Measurements from ENCODE around the gene IL3. TPM values are rescaled to one million over a fixed set of nuclear protein-coding genes. Genes with fewer than 3 reads are reported as not detected.

IL3 gene
- total and polyA plus RNA-seq, 9 donors = not detected

DNA sequence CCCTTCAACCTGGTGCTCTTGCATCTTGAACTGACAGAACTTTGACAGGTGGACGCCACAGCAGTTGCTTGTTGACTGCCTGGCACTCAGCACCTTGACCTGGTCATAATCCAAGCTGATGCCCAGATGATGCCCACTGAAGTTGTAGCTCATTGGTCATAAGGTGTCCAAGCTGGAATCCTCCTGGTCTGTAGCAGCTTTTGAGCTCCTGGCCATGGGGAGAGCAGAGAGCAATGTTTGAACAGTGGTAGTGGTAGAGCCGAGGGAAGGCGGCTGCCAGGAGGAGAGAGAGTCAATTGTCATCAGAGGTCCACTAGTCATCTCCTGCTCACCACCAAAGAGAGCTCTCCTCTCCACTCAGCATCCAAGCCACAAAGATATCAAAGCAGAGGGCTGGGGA, 36.4 kb downstream of the IL3 start:
- intact Hi-C loops (cut with DNase I) = no loop called here
- 82 to 91% (median 89%) methylated on average over 3 of the region's 3 CpGs for WGBS, 3 donors

DNA sequence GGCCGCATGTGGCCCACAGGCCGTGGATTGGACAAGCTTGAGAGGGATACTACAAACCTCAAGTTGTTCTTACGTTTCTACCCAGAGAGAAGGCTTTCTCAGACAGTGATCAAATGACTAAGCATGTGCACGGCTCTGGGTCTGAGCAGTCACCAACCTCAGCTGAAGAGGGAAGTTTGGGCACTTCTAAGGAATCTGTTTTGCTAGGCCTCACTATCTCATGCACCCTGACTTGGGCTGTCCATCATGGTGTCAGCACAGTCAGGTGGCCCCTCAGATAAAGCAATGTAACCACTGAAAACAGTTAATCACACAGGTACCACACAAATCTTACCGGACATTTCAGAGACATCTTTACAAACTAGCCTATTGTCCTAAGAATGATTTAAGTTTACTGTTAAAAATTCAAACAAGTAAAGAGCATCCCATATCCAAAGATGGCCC, 37.7 kb downstream of the IL3 start:
- no peaks in the 10 kb centered on the region for H3K4me1 ChIP-seq (ENCODE audit: insufficient read depth)
- H3K27me3 ChIP-seq = no peaks in the 10 kb centered on the region
- no peaks in the 10 kb centered on the region for H3K9me3 ChIP-seq
- H3K4me3 ChIP-seq = no peak overlapping the region
- 75 to 76% (median 75%) methylated on average over 5 of the region's 5 CpGs for WGBS, 3 donors
- intact Hi-C loops (cut with DNase I) = no loop called here
- no peak for DNase-seq
- H3K36me3 ChIP-seq = no peaks in the 10 kb centered on the region
- no peak overlapping the region for H3K27ac ChIP-seq
- TF ChIP-seq, protein P1, sequence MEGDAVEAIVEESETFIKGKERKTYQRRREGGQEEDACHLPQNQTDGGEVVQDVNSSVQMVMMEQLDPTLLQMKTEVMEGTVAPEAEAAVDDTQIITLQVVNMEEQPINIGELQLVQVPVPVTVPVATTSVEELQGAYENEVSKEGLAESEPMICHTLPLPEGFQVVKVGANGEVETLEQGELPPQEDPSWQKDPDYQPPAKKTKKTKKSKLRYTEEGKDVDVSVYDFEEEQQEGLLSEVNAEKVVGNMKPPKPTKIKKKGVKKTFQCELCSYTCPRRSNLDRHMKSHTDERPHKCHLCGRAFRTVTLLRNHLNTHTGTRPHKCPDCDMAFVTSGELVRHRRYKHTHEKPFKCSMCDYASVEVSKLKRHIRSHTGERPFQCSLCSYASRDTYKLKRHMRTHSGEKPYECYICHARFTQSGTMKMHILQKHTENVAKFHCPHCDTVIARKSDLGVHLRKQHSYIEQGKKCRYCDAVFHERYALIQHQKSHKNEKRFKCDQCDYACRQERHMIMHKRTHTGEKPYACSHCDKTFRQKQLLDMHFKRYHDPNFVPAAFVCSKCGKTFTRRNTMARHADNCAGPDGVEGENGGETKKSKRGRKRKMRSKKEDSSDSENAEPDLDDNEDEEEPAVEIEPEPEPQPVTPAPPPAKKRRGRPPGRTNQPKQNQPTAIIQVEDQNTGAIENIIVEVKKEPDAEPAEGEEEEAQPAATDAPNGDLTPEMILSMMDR (IDR thresholded peaks at IDR 0.05) = no peak
- TF ChIP-seq EP300 (IDR thresholded peaks at IDR 0.05) = no peak
- TF ChIP-seq POLR2A (IDR thresholded peaks at IDR 0.05) = no peak

More for the DNA sequence above, 36.4 kb downstream of the IL3 start:
- Histone ChIP-seq H3K27ac (no peak overlapping the region), H3K9me3 (no peaks in the 10 kb centered on the region), H3K4me1 (ENCODE audit: insufficient read depth) (no peaks in the 10 kb centered on the region), H3K27me3 (no peaks in the 10 kb centered on the region), H3K36me3 (no peaks in the 10 kb centered on the region), H3K4me3 (no peak overlapping the region)
- DNase-seq = no peak
- TF ChIP-seq POLR2A (IDR thresholded peaks at IDR 0.05) (no peak), EP300 (IDR thresholded peaks at IDR 0.05) (no peak)
- TF ChIP-seq, protein P1 (IDR thresholded peaks at IDR 0.05) = no peak

DNA sequence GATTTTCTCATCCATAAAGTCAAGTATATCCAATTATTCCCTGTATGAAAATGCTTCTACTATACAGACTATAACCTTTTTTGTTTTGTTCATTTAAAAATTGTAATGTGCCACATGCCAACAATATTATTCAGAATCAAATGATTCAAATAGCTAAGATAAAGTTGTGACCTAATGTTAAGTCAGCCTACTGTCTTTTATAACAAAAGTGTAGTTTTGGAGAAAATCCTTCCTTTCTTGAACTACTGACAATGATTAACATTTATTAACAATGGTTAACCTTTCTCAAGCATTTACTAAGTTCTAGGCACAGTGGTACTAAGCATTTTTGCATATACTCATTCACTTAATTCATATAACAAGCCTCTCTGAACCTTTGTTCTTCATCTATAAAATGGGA, 38.2 kb downstream of the IL3 start:
- Histone ChIP-seq H3K9me3 (no peaks in the 10 kb centered on the region), H3K27ac (no peak overlapping the region), H3K27me3 (no peaks in the 10 kb centered on the region), H3K36me3 (no peaks in the 10 kb centered on the region), H3K4me1 (ENCODE audit: insufficient read depth) (no peaks in the 10 kb centered on the region), H3K4me3 (no peak overlapping the region)
- intact Hi-C loops (cut with DNase I) = no loop called here
- TF ChIP-seq, protein P1 (IDR thresholded peaks at IDR 0.05) = no peak
- TF ChIP-seq POLR2A (IDR thresholded peaks at IDR 0.05) (no peak), EP300 (IDR thresholded peaks at IDR 0.05) (no peak)
- no peak for DNase-seq

DNA sequence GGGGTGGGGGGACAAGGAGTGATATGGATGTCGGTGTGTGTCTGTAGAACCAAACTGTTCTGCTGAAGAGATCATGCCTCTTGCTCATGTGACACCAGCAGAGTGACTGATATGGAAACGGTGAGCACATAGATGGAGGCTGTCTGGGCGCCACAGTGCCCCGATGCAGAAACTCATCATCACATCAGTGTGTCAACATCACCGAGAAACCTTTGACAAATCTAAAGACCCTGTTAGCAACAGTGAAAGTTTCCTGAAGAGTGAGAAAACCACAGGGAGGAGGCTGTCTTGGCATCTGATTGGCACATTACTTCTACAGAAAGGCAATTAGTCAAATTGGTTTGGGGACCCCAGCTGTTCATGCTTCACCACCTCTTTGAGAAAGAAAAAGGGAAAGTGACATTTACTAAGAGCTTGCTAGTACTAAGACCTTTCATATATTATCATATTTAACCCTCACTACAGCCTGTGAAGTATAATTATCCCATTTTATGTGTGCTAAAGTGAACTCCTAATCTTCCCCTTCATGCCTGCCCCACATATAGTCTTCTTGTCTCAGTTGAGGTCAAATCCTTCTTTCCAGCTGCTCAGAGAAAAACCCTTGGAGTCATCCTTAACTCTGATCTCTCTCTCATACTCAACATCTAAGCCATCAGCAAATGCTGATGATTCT, 38.8 kb downstream of the IL3 start:
- intact Hi-C loops (cut with DNase I) = no loop called here
- 72 to 80% (median 77%) methylated on average over 5 of the region's 5 CpGs for WGBS, 3 donors

More for the DNA sequence above, 38.8 kb downstream of the IL3 start:
- no peak overlapping the region for H3K4me3 ChIP-seq
- no peaks in the 10 kb centered on the region for H3K27me3 ChIP-seq
- no peak overlapping the region for H3K27ac ChIP-seq
- no peaks in the 10 kb centered on the region for H3K4me1 ChIP-seq (ENCODE audit: insufficient read depth)
- H3K9me3 ChIP-seq = no peaks in the 10 kb centered on the region
- TF ChIP-seq POLR2A (IDR thresholded peaks at IDR 0.05) = no peak
- no peak for TF ChIP-seq EP300 (IDR thresholded peaks at IDR 0.05)
- TF ChIP-seq, protein P1 (IDR thresholded peaks at IDR 0.05) = no peak
- H3K36me3 ChIP-seq = no peaks in the 10 kb centered on the region
- no peak for DNase-seq
